HG03135 (cell line): ENCODE measurements around the gene SHISA8.

ENCODE experiments used
- ATAC-seq: cut with Tn5 transposase; IDR thresholded peaks from one replicate; pipeline ENCODE4 v1.9.1; 2021; ENCODE audit warnings: mild to moderate bottlenecking, moderate library complexity; ENCODE audit not compliant: unreplicated experiment

The SHISA8 gene

DNA sequence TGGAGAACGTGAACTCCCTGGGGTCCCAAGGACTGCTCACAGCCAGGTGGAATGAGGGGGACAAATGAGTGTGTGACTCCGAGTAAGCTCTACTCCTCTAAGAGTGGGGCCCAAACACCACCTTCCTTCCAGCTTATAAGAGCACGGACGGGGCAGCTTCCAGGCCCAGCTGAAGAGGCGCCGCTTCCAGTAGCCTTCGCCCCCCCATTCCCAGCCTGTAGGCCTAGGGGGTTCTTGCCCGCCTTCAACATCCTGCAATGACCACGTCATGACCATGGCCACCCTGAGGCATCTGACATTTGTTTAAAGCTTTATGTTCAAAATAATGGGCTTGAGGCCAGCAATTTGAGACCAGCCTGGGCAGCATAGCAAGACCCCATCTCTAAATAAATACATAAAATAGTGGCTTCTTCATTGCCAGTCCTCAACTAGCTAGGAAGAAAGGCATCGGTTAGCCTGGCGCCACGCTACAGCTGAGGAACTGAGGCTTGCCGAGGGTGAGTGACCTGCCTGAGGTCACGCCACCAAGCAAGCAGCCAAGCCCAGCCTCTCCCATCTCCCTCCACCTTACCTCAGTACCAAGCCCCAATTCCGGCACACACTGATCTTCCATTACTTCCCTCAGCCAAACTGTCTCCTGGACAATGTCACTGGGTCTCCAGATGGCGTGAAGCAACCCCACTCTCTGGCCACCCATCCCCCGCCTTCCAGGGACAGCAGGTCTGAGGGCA lies 19.6 kb upstream of the SHISA8 start:
- ATAC-seq, result no peak

GRCh38 chr22:41933411-41934177 lies 18.7 kb upstream of the SHISA8 start:
- no peak for ATAC-seq

DNA sequence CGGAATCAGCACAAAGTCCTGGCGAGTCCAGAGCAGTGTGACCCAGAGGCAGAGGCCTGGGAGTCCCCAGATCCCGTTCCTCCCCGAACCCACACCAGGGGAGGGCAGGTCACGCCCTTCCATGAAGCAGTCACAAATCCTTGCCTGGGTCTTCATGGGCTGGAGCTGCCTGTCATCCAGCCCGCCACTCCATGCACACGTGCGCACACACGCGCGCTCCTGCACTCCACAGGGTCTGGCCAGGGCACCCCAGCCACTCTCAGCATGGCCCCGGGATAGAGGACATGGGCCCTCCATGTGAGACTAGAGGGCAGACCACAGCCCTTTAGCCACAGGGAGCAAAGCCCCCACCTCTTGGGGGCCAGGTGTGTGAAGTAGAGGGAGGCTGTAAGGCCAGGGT lies 17.5 kb upstream of the SHISA8 start:
- no peak for ATAC-seq

- no peak for ATAC-seq
These were observed 16.9 kb upstream of the SHISA8 start for GRCh38 chr22:41931701-41932269.

DNA sequence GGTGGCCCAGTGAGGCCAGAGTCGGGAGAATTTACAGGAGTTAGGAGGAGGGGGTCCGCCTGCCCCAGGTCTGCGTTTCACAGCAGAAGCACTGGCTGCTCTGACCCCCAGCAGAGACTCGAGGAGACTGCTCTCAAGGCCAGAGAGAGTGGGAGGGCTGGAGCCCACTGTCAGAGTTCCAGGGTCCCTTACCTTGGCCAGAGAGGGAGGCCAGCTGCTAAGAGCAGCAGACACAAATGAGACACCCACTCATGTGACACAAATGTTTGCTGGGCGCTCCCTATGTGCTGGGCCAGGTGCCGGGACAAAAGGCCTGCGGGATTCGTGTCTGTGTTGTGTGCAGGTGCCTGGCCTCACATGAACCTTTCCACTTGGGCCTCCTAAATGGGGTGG lies 14.5 kb upstream of the SHISA8 start:
- no peak for ATAC-seq

DNA sequence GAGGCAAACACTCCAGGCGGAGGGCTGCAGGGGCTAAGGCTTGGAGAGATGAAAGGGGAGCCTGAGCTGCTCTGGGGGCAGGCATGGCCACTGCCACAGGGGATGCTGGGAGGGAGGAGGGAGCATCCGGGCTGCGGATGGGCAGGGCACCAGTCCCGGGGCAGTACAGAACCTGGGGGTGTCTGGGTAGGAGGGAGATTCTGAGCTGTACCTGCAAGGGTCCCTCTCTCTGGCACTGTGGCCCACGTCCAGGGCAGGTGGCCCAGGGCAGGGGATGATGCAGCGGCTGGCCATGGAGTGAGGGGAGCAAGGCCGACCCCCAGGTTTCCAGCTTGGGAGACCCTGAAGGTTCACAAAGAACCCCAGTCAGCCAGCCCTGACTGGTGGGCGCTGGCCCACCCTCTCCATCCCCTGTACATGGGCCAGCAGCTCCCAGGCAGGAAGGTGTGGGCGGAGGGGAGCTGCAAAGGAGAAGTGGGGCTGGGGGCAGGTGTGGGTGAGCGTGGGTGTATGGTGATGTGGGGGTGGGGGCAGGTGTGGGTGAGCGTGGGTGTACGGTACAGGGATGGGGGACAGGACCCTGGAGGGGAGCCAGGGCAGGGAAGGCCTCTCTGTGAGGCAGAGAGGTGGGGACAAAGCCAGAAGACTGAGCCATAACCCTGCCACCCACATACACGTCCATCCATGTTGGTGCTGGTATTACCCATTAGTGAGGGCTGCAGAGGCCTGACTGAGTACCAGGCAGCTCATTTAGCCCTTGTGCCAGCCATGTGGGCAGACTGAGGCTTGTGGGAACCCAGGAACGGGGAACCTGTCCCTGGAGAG lies 13.9 kb upstream of the SHISA8 start:
- no peak for ATAC-seq

DNA sequence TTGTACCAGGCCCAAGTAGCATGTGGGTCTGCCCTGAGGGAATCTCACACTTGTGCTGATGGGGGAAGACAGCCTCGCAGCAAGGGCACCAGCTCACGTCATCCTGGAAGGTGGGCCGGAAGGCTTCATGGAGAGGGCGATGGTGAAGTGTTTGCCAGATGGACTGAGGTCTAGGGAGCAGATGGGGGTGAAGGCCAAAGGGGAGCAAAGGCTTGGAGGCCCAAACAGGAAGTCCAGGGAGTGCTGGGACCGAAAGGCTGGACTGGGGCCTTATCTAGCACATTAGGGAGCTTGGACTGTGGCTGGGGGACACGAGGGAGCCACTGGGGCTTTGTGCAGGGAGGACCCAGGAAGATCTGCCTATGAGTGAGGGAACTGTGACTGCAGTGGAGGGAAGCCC lies 12.9 kb upstream of the SHISA8 start:
- no peak for ATAC-seq

DNA sequence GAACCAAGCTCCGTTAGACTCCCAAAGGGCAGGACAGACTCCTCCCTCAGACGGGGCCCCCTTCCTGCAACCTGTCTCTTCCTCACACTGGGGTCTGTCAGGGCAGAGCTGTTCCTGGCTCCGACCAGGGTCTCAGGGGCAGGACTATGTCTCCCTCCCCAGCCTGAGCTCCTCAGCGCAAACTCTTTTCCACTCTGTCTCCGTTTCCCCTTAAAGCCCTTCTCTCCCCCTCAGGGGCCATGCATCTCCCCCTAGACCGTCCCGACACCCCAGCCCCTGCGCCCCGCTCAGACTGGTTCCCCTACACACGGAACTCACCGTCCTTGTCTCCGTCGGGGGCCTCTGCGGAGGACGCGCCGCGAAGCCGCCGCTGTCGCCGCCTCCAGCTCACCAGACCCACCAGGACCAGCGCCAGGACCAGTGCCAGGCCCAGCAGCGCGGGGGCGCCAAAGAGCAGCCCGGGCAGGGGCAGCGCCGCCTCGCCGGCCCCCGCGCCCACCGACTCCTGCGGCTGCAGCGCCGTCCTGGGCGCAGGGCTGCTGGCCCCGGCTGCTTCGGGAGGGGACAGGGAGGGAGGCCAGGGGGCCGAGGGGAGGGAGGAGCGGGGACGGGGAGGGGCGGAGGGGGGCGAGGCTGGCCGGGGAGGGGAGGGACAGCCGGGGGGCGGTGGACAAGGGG lies 11.0 kb upstream of the SHISA8 start:
- peak; percentile 35 for ATAC-seq

DNA sequence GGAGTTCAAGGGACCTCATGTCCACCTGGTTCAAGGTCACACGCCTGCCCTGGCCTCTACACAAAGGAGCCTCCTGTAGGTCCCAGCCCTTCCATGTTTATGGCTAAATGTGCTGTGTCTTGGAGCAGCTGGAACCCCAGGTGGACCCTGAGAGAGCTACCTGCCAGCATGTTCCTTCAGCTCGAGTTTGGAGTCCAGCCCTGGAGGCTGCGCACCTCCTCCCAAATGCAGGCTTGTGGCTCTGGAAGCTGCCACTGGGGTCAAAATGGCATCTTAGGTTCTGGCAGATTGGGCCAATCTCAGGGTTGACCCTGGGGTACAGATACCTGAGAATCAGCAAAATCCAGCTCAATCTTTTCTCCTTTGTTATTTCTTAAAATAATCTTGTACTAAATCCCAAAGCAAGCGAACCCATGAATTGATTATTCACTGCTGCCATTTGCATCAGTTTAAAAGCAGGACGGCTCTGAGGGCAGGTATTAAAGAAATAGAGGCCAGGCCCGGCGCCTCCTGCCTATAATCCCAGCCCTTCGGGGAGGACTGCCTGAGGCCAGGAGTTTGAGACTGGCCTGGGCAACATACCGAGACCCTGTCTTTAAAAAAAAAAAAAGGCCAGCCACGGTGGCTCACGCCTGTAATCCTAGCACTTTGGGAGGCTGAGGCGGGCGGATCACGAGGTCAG lies 8.9 kb upstream of the SHISA8 start:
- no peak for ATAC-seq

GRCh38 chr22:41922940-41923594 lies 8.2 kb upstream of the SHISA8 start:
- ATAC-seq, result no peak

DNA sequence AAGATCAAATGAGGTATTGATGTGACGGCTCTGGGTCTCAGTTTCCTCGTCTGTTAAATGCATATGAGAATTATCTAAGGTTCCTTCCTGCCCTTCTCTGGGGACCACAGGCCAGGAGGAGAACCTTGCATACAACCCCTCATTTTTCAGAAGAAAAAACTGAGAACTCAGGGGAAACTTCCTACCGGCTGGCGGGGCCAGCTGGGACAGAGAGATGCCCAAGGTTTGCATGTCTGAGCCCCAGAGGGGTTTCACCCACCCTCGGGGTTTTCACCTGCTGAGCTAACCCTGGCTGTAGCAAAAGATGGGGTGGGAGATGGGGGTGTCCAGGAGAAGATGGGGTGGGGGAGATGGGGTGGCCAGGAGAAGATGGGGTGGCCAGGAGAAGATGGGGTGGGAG lies 7.5 kb upstream of the SHISA8 start:
- no peak for ATAC-seq

DNA sequence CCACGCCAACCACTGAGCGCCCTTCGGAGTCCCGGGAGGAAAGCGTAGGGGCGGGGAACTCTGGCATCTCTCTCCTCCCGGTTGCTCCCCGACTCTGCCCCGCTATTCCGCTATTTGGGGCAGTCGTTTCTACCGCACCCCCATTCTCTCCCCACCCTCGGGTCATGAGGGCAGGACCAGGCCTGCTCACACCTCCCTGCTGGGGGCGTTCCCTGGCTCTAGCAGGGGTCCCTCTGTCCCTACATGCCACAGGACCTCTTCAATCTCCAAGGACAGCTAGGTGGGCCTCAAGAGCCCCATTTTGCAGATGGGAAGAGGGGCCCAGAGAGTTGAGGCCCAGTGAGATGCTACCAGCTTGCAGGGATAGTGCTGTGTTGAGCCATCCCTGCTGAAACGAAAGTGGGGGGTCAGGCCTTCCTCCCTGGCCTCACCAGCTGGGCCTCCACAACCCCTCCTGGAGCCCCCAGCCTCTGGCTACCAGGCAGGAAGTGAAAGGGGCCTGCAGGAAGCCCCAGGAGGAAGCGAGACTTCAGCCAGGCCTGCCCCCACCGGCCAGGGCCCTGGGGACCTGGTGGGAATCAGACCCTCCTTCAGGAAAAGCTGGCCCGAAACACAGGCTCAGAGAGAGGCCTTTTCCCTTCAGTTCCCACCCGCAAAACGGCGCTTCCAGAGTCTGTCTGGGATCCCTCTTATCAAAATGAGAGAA lies 5.5 kb upstream of the SHISA8 start:
- ATAC-seq, result peak; percentile 24

- peak; percentile 42 for ATAC-seq
These were observed 4.7 kb upstream of the SHISA8 start for GRCh38 chr22:41919357-41920224.

- ATAC-seq, result no peak
These were observed 3.3 kb upstream of the SHISA8 start for GRCh38 chr22:41917903-41918791.

DNA sequence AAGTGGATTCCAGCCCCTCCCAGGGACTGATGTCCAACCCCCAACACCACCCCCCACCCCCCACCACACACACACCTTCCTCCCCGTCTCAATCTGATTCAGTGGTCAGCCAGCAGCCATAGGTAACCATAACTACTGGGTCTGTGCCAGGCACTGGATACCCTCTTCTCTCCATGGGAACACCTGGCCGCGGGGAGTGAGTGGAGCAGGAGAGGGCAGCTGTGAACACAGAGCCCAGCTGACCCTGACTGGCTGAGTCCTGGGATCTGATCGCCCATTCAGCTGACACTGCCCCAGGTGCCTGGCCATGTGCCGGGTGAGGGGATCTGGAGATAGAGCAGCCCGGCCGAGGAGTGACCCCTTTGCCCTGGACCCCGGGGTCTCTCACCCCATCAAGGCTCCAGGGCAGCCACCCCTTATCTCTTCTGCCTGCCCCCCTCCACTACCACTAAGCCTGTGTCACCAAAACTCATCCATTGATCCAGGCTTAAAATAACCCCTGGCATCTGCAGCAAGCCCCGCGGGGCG lies 2.6 kb upstream of the SHISA8 start:
- ATAC-seq, result no peak

GRCh38 chr22:41916745-41917358 lies 2.0 kb upstream of the SHISA8 start:
- ATAC-seq, result no peak
